IMR-90 (cell line): ENCODE results near the gene DNMT3L. TPM values are rescaled to one million over a fixed set of nuclear protein-coding genes. Genes with fewer than 3 reads are reported as not detected.

Experiments
- ATAC-seq: fragments of 200-7000 bp; cut with Tn5 transposase; 2 replicates; pipeline ENCODE4 v1.9.1; 2020; ENCODE audit warnings: low read depth, mild to moderate bottlenecking, moderate library complexity
- BruUV-seq: library from RNA; stranded (reverse); fragments of 400-500 nt; replicated peaks from 2 replicates; lab custom pipeline; 2021; lab: Mats Ljungman, UMichigan
- CTCF ChIA-PET: fragments of 300-600 bp; formaldehyde crosslinking; extraction: SDS; loops from one replicate; lab custom pipeline; 2021; ENCODE audit warnings: antibody characterized with exemption; lab: Yijun Ruan, JAX
- POLR2A ChIA-PET: fragments of 300-600 bp; sonication (Branson Sonifier 250); formaldehyde crosslinking; loops from one replicate; lab custom pipeline; 2022; ENCODE audit warnings: antibody characterized with exemption; ENCODE audit not compliant: unreplicated experiment; lab: Charles Lee
- DNase-seq: peaks from one replicate; pipeline ENCODE4 v3.0.0; 2013
- H2AFZ ChIP-seq: replicated peaks from 2 replicates; pipeline ENCODE3; 2013; ENCODE audit warnings: low read length, mild to moderate bottlenecking; ENCODE audit not compliant: poor library complexity
- H2AK5ac ChIP-seq: 2 replicates; pipeline ENCODE4 v1.6.1; 2013; ENCODE audit warnings: low read depth, low read length, inconsistent platforms
- H2AK9ac ChIP-seq: replicated peaks from 2 replicates; pipeline ENCODE3; 2013; ENCODE audit warnings: mild to moderate bottlenecking, low read depth, low read length, moderate library complexity; ENCODE audit not compliant: poor library complexity
- H2BK120ac ChIP-seq: 2 replicates; pipeline ENCODE4 v1.6.1; 2013; ENCODE audit warnings: low read depth, low read length, inconsistent platforms
- H2BK15ac ChIP-seq: 3 replicates; pipeline ENCODE4 v1.6.1; 2013; ENCODE audit warnings: low read depth, low read length, inconsistent platforms
- H2BK20ac ChIP-seq: 2 replicates; pipeline ENCODE4 v1.6.1; 2013; ENCODE audit warnings: low read depth, mild to moderate bottlenecking, inconsistent platforms, low read length, moderate library complexity
- H2BK5ac ChIP-seq: 2 replicates; pipeline ENCODE4 v1.6.1; 2013; ENCODE audit warnings: mild to moderate bottlenecking, low read depth, low read length, inconsistent platforms; ENCODE audit not compliant: poor library complexity, severe bottlenecking
- H3K14ac ChIP-seq: replicated peaks from 2 replicates; pipeline ENCODE4 v1.6.1; 2013; ENCODE audit warnings: low read depth, low read length, inconsistent platforms
- H3K18ac ChIP-seq: 2 replicates; pipeline ENCODE4 v1.6.1; 2013; ENCODE audit warnings: low read depth, low read length, control low read depth
- H3K23ac ChIP-seq: 2 replicates; pipeline ENCODE4 v1.6.1; 2013; ENCODE audit warnings: low read depth, low read length, inconsistent platforms
- H3K27ac ChIP-seq: 2 replicates; pipeline ENCODE4 v1.5.1; 2013; ENCODE audit warnings: mild to moderate bottlenecking, control low read depth, low read length; ENCODE audit not compliant: insufficient read depth
- H3K27me3 ChIP-seq: 2 replicates; pipeline ENCODE4 v1.6.1; 2013; ENCODE audit warnings: low read length; ENCODE audit not compliant: control insufficient read depth, insufficient read depth
- H3K36me3 ChIP-seq: 2 replicates; pipeline ENCODE4 v1.6.1; 2013; ENCODE audit warnings: low read length, mixed read lengths; ENCODE audit not compliant: control insufficient read depth, insufficient read depth
- H3K4ac ChIP-seq: 2 replicates; pipeline ENCODE4 v1.6.1; 2013; ENCODE audit warnings: low read depth, low read length, inconsistent platforms
- H3K4me1 ChIP-seq: 2 replicates; pipeline ENCODE4 v1.6.1; 2013; ENCODE audit warnings: low read length, mixed read lengths; ENCODE audit not compliant: control insufficient read depth, insufficient read depth
- H3K4me2 ChIP-seq: 2 replicates; pipeline ENCODE4 v1.6.1; 2013; ENCODE audit warnings: low read depth, mild to moderate bottlenecking, control low read depth, low read length, moderate library complexity
- H3K4me3 ChIP-seq: 2 replicates; pipeline ENCODE4 v1.5.1; 2013; ENCODE audit warnings: low read depth, mild to moderate bottlenecking, control low read depth, low read length, moderate library complexity; ENCODE audit not compliant: insufficient read depth
- H3K56ac ChIP-seq: 2 replicates; pipeline ENCODE4 v1.6.1; 2013; ENCODE audit warnings: low read length, inconsistent platforms; ENCODE audit not compliant: insufficient read depth; ENCODE audit errors: extremely low read depth
- H3K79me1 ChIP-seq, 2 experiments: 2 replicates each; pipeline ENCODE4 v1.6.1; 2013; ENCODE audit warnings: low read length in 2 of 2, inconsistent platforms in 1 of 2, low read depth in 1 of 2
- H3K9ac ChIP-seq: 2 replicates; pipeline ENCODE4 v1.6.1; 2013; ENCODE audit warnings: low read depth, low read length, control low read depth
- H3K9me1 ChIP-seq: 2 replicates; pipeline ENCODE4 v1.6.1; 2013; ENCODE audit warnings: low read length, inconsistent platforms; ENCODE audit not compliant: insufficient read depth
- H3K9me3 ChIP-seq: 2 replicates; pipeline ENCODE4 v1.6.1; 2013; ENCODE audit warnings: low read length; ENCODE audit not compliant: control insufficient read depth, insufficient read depth
- H4K20me1 ChIP-seq: 2 replicates; pipeline ENCODE4 v1.6.1; 2013; ENCODE audit warnings: low read length, inconsistent platforms; ENCODE audit not compliant: insufficient read depth
- H4K5ac ChIP-seq: 2 replicates; pipeline ENCODE4 v1.6.1; 2013; ENCODE audit warnings: mild to moderate bottlenecking, low read depth, low read length, control low read depth
- H4K8ac ChIP-seq, 2 experiments: 2 replicates each; pipeline ENCODE4 v1.6.1; 2013; ENCODE audit warnings: low read depth in 2 of 2, low read length in 2 of 2, control low read depth in 1 of 2, inconsistent platforms in 1 of 2
- H4K91ac ChIP-seq: 2 replicates; pipeline ENCODE4 v1.6.1; 2013; ENCODE audit warnings: low read depth, low read length, inconsistent platforms; ENCODE audit not compliant: insufficient read depth
- BHLHE40 ChIP-seq: fragments of 150-350 bp; IDR thresholded peaks from 2 replicates; pipeline ENCODE4 v1.6.1; 2016; ENCODE audit warnings: mild to moderate bottlenecking, low read depth, low read length
- CEBPB ChIP-seq: IDR thresholded peaks from 2 replicates; pipeline ENCODE4 v1.6.1; 2012; ENCODE audit warnings: low read depth, low read length, improper control_type of control experiment
- POLR2A ChIP-seq: IDR thresholded peaks from 2 replicates; pipeline ENCODE4 v1.6.1; 2012; ENCODE audit warnings: mild to moderate bottlenecking, low read depth, low read length
- RAD21 ChIP-seq: IDR thresholded peaks from 2 replicates; pipeline ENCODE4 v1.6.1; 2012; ENCODE audit warnings: low read length, improper control_type of control experiment
- RFX5 ChIP-seq: IDR thresholded peaks from 2 replicates; pipeline ENCODE4 v1.8.0; 2012; ENCODE audit warnings: low read depth, mild to moderate bottlenecking, low read length, moderate library complexity
- SMC3 ChIP-seq: fragments of 150-350 bp; IDR thresholded peaks from 2 replicates; pipeline ENCODE4 v1.6.1; 2016; ENCODE audit warnings: low read depth, mild to moderate bottlenecking, antibody characterized with exemption, low read length, moderate library complexity
- WGBS, 2 experiments: methylation state at CpG; one replicate each; pipeline versions ENCODE4 v1.1.5 to v1.1.7; 2013; ENCODE audit warnings: missing lambda C conversion rate in 2 of 2; ENCODE audit not compliant: insufficient read length in 1 of 2; ENCODE audit errors: extremely low coverage in 2 of 2; 5-methylcytosine and 5-hydroxymethylcytosine counted together
- dilution Hi-C: fragments of 300-500 bp; cut with HindIII; formaldehyde crosslinking; loops from one replicate; pipeline ENCODE4 v1.14.3; 2018; ENCODE audit warnings: low sequenced_read_pairs; ENCODE audit not compliant: unreplicated experiment
- in situ Hi-C: fragments of 300-500 bp; cut with MboI; formaldehyde crosslinking; loops from 3 replicates; pipeline ENCODE4 v1.14.3; 2019; ENCODE audit warnings: low sequenced_read_pairs, inconsistent platforms, mixed read lengths
- intact Hi-C: fragments of 100-400 bp; cut with micrococcal nuclease; formaldehyde crosslinking; loops from 2 replicates; pipeline ENCODE4 v1.10.0; 2022
- polyA plus RNA-seq, 3 experiments: library from polyadenylated mRNA; depleted of rRNA; stranded (reverse); fragments of >200 nt; gene quantifications; 2 replicates each; pipeline ENCODE4 v1.2.3, GENCODE V29; 2012; ENCODE audit warnings: low replicate concordance in 1 of 3
- total RNA-seq: library from RNA; depleted of rRNA; stranded (reverse); fragments of >200 nt; gene quantifications from 2 replicates; pipeline ENCODE4 v1.2.3, GENCODE V29; 2012
- TF ChIP-seq, protein P1 (sequence below): fragments of 150-350 bp; IDR thresholded peaks from 2 replicates; pipeline ENCODE4 v1.6.1; 2017; ENCODE audit warnings: mild to moderate bottlenecking, antibody characterized with exemption, low read length, low read depth
- TF ChIP-seq, protein P2 (sequence below): conservative IDR thresholded peaks from 2 replicates; pipeline ENCODE4 v1.5.1; 2012; ENCODE audit warnings: mild to moderate bottlenecking, low read depth, low read length, improper control_type of control experiment

Gene DNMT3L
- total and polyA plus RNA-seq, 2 of the 4 experiments (the other 2 are of a cell fraction) = not detected

DNA sequence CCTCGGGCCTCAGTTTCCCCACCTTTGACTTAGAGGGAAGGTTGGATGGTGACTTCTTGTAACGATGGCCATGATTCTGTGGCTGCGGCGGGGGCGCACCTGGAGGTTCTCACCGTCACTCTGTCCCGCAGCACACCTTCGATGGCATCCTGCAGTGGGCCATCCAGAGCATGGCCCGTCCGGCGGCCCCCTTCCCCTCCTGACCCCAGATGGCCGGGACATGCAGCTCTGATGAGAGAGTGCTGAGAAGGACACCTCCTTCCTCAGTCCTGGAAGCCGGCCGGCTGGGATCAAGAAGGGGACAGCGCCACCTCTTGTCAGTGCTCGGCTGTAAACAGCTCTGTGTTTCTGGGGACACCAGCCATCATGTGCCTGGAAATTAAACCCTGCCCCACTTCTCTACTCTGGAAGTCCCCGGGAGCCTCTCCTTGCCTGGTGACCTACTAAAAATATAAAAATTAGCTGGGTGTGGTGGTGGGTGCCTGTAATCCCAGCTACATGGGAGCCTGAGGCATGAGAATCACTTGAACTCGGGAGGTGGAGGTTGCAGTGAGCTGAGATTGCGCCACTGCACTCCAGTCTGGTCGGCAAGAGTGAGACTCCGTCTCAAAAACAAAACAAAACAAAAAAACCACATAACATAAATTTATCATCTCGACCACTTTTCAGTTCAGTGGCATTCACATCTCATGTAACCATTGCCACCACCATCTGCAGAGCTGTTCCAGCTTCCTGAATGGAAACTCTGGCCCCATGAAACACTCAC, 36.0 kb upstream of the DNMT3L start:
- H3K9ac ChIP-seq = no peak overlapping the region
- no TSS peak for BruUV-seq
- dilution Hi-C loops = no loop called here

More for the DNA sequence above, 36.0 kb upstream of the DNMT3L start:
- H2BK15ac ChIP-seq = no peak overlapping the region
- CTCF ChIA-PET = interaction anchor here (0.6 kb wide), 1 partner anchor 396 kb away, joined by 7 read pairs; no protein-coding TSS in a partner anchor
- H2AFZ ChIP-seq = peak overlapping the region; percentile 57
- in situ Hi-C loops (no loop called here), intact Hi-C loops (no loop called here)
- no peak overlapping the region for H4K5ac ChIP-seq
- H2AK5ac ChIP-seq = peak overlapping the region; percentile 59; the same call in 1 of the 2 replicates
- peaks cover 2% of the 10 kb centered on the region; the same call in 1 of the 2 replicates for H3K27me3 ChIP-seq
- no peaks in the 10 kb centered on the region for H3K9me3 ChIP-seq
- no peak overlapping the region for H3K4ac ChIP-seq
- H2BK5ac ChIP-seq = no peak overlapping the region
- H3K18ac ChIP-seq = no peak overlapping the region
- H3K23ac ChIP-seq = no peak overlapping the region
- no peaks in the 10 kb centered on the region for H3K36me3 ChIP-seq
- H3K56ac ChIP-seq = no peak overlapping the region
- POLR2A ChIA-PET = interaction anchor here (0.6 kb wide), 1 partner anchor 637 kb away, joined by 3 read pairs; no protein-coding TSS in a partner anchor
- no peaks in the 10 kb centered on the region for H3K9me1 ChIP-seq
- WGBS, 2 experiments = 35% methylated on average over 4 of the region's 22 CpGs; no CpG with 5 or more reads in 1 of the 2 experiments
- ATAC-seq (peak; percentile 50), DNase-seq (peak; percentile 76)
- 0 out of 2 replicates have a peak overlapping the region, but pooled peaks have one; percentile 9 for H3K4me2 ChIP-seq
- no peak overlapping the region for H2BK120ac ChIP-seq
- H3K79me1 ChIP-seq = peaks cover 8 to 18% of the 10 kb centered on the region in 2 experiments
- no peak overlapping the region for H2BK20ac ChIP-seq
- H3K14ac ChIP-seq = no peak overlapping the region
- peaks cover 15% of the 10 kb centered on the region; the same call in 1 of the 2 replicates for H3K4me1 ChIP-seq
- no peak overlapping the region for H3K4me3 ChIP-seq
- H4K20me1 ChIP-seq = peaks cover 22% of the 10 kb centered on the region
- no peak overlapping the region for H2AK9ac ChIP-seq
- no peak overlapping the region for H4K91ac ChIP-seq
- H3K27ac ChIP-seq = no peak overlapping the region
- TF ChIP-seq POLR2A (peak; percentile 50; the same call in 1 of the 2 replicates), SMC3 (peak; percentile 95), BHLHE40 (0 out of 2 replicates have a peak, but pooled peaks have one; percentile 18), CEBPB (peak; percentile 69), RFX5 (no peak), RAD21 (peak; percentile 95)
- TF ChIP-seq, protein P1, sequence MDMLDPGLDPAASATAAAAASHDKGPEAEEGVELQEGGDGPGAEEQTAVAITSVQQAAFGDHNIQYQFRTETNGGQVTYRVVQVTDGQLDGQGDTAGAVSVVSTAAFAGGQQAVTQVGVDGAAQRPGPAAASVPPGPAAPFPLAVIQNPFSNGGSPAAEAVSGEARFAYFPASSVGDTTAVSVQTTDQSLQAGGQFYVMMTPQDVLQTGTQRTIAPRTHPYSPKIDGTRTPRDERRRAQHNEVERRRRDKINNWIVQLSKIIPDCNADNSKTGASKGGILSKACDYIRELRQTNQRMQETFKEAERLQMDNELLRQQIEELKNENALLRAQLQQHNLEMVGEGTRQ = no peak
- TF ChIP-seq, protein P2, sequence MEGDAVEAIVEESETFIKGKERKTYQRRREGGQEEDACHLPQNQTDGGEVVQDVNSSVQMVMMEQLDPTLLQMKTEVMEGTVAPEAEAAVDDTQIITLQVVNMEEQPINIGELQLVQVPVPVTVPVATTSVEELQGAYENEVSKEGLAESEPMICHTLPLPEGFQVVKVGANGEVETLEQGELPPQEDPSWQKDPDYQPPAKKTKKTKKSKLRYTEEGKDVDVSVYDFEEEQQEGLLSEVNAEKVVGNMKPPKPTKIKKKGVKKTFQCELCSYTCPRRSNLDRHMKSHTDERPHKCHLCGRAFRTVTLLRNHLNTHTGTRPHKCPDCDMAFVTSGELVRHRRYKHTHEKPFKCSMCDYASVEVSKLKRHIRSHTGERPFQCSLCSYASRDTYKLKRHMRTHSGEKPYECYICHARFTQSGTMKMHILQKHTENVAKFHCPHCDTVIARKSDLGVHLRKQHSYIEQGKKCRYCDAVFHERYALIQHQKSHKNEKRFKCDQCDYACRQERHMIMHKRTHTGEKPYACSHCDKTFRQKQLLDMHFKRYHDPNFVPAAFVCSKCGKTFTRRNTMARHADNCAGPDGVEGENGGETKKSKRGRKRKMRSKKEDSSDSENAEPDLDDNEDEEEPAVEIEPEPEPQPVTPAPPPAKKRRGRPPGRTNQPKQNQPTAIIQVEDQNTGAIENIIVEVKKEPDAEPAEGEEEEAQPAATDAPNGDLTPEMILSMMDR = peak; percentile 92
- H4K8ac ChIP-seq = no peak overlapping the region
